SK-N-SH (cell line): Measurements from ENCODE around the gene CLSTN2. TPM values are rescaled to one million over a fixed set of nuclear protein-coding genes. Genes with fewer than 3 reads are reported as not detected.

Source experiments
- CTCF ChIA-PET: fragments of 300-600, 350-600 bp; formaldehyde crosslinking; extraction: SDS; loops from one replicate; lab custom pipeline; 2021; lab: Yijun Ruan, JAX
- POLR2A ChIA-PET: fragments of 350-600 bp; sonication (Branson Sonifier 250); formaldehyde crosslinking; extraction: SDS; loops from one replicate; lab custom pipeline; 2020; ENCODE audit warnings: antibody characterized with exemption, inconsistent platforms; lab: Yijun Ruan, JAX
- DNase-seq: peaks from one replicate; pipeline ENCODE4 v3.0.0; 2012
- H2AFZ ChIP-seq: fragments of 200-600 bp; sonication (generic); 2 replicates; pipeline ENCODE4 v1.8.1; 2016; ENCODE audit warnings: antibody characterized with exemption, mild to moderate bottlenecking, low read depth
- H3F3A ChIP-seq: fragments of 200-600 bp; sonication (generic); replicated peaks from 2 replicates; pipeline ENCODE3; 2016; ENCODE audit warnings: antibody characterized with exemption, mild to moderate bottlenecking; ENCODE audit not compliant: insufficient read depth
- H3K27ac ChIP-seq, 2 experiments: fragments of 200-500 bp in 1 of 2; fragments of 200-600 bp in 1 of 2; sonication (Bioruptor generic) in 1 of 2; sonication (generic), shearing (Covaris generic) in 1 of 2; 2 replicates each; pipeline versions ENCODE4 v1.5.1 to v1.6.1; 2014 to 2016; ENCODE audit warnings: low read depth in 2 of 2, inconsistent platforms in 1 of 2, low read length in 1 of 2, mild to moderate bottlenecking in 1 of 2, mixed read lengths in 1 of 2
- H3K27me3 ChIP-seq: fragments of 200-600 bp; sonication (generic), shearing (Covaris generic); 2 replicates; pipeline ENCODE4 v1.6.1; 2016; ENCODE audit warnings: mixed run types; ENCODE audit not compliant: insufficient read depth
- H3K36me3 ChIP-seq, 2 experiments: fragments of 200-500 bp in 1 of 2; fragments of 200-600 bp in 1 of 2; sonication (Bioruptor generic) in 1 of 2; sonication (generic) in 1 of 2; replicated peaks in 1 of 2; 2 replicates each; pipeline versions ENCODE3 to v1.5.1; 2014 to 2016; ENCODE audit warnings: low read length in 1 of 2, mild to moderate bottlenecking in 1 of 2; ENCODE audit not compliant: insufficient read depth in 2 of 2, control insufficient read depth in 1 of 2
- H3K4me1 ChIP-seq, 2 experiments: fragments of 200-500 bp in 1 of 2; fragments of 200-600 bp in 1 of 2; sonication (Bioruptor generic) in 1 of 2; sonication (generic), shearing (Covaris generic) in 1 of 2; 2 replicates each; pipeline versions ENCODE4 v1.5.1 to v1.6.1; 2014 to 2016; ENCODE audit warnings: low read depth in 1 of 2, low read length in 1 of 2, mixed run types in 1 of 2; ENCODE audit not compliant: insufficient read depth in 2 of 2, control insufficient read depth in 1 of 2
- H3K4me2 ChIP-seq: fragments of 200-600 bp; sonication (generic), shearing (Covaris generic); 2 replicates; pipeline ENCODE4 v1.6.1; 2017; ENCODE audit warnings: mixed run types
- H3K4me3 ChIP-seq, 2 experiments: fragments of 200-500 bp in 1 of 2; fragments of 200-600 bp in 1 of 2; sonication (Bioruptor generic) in 1 of 2; sonication (generic), shearing (Covaris generic) in 1 of 2; 2 replicates each; pipeline versions ENCODE4 v1.5.1 to v1.8.1; 2014 to 2016; ENCODE audit warnings: low read depth in 2 of 2, inconsistent platforms in 1 of 2, low read length in 1 of 2, mild to moderate bottlenecking in 1 of 2, mixed read lengths in 1 of 2, moderate library complexity in 1 of 2
- H3K79me2 ChIP-seq: fragments of 200-600 bp; sonication (generic); 2 replicates; pipeline ENCODE4 v1.8.1; 2017; ENCODE audit warnings: mild to moderate bottlenecking; ENCODE audit not compliant: insufficient read depth
- H3K9ac ChIP-seq: fragments of 200-600 bp; sonication (generic); 2 replicates; pipeline ENCODE4 v1.6.1; 2017; ENCODE audit warnings: mixed run types
- H3K9me2 ChIP-seq: fragments of 200-600 bp; sonication (generic); 2 replicates; pipeline ENCODE4 v1.6.1; 2017; ENCODE audit warnings: mixed run types
- H3K9me3 ChIP-seq: fragments of 200-600 bp; sonication (generic); 2 replicates; pipeline ENCODE4 v1.6.1; 2017; ENCODE audit warnings: mixed run types, mild to moderate bottlenecking, moderate library complexity
- H4K20me1 ChIP-seq: fragments of 200-600 bp; sonication (generic); 2 replicates; pipeline ENCODE4 v1.6.1; 2017; ENCODE audit warnings: mild to moderate bottlenecking, mixed run types; ENCODE audit not compliant: insufficient read depth
- EP300 ChIP-seq, 2 experiments: IDR thresholded peaks; 2 replicates each; pipeline versions ENCODE4 v1.4.0 to v1.6.1; 2012; ENCODE audit warnings: borderline replicate concordance in 1 of 2, low read depth in 1 of 2, low read length in 1 of 2
- EZH2phosphoT487 ChIP-seq: fragments of 200-600 bp; sonication (generic); IDR thresholded peaks from 2 replicates; pipeline ENCODE4 v1.6.1; 2017; ENCODE audit warnings: low read depth, mixed run types, mild to moderate bottlenecking, antibody characterized with exemption, moderate library complexity, borderline replicate concordance
- FOSL2 ChIP-seq: IDR thresholded peaks from 2 replicates; pipeline ENCODE4 v1.4.0; 2012; ENCODE audit warnings: low read depth, mild to moderate bottlenecking, moderate library complexity, borderline replicate concordance
- GATA2 ChIP-seq: sonication (generic); formaldehyde crosslinking; IDR thresholded peaks from 2 replicates; pipeline ENCODE4 v1.5.0; 2020; ENCODE audit warnings: mild to moderate bottlenecking, missing genetic modification reagents
- IRF3 ChIP-seq: fragments of 150-350 bp; IDR thresholded peaks from 2 replicates; pipeline ENCODE4 v1.6.1; 2016; ENCODE audit warnings: mild to moderate bottlenecking, low read depth, low read length
- JUND ChIP-seq: IDR thresholded peaks from 2 replicates; pipeline ENCODE4 v1.4.0; 2012
- MAX ChIP-seq: IDR thresholded peaks from 2 replicates; pipeline ENCODE4 v1.4.0; 2012; ENCODE audit warnings: low read depth
- MEF2A ChIP-seq: IDR thresholded peaks from 2 replicates; pipeline ENCODE4 v1.4.0; 2012; ENCODE audit warnings: low read depth, borderline replicate concordance
- MXI1 ChIP-seq: IDR thresholded peaks from 2 replicates; pipeline ENCODE4 v1.6.1; 2012; ENCODE audit warnings: mild to moderate bottlenecking, low read depth, low read length, improper control_type of control experiment
- NFIC ChIP-seq: IDR thresholded peaks from 2 replicates; pipeline ENCODE4 v1.4.0; 2012; ENCODE audit warnings: borderline replicate concordance
- RAD21 ChIP-seq: IDR thresholded peaks from 2 replicates; pipeline ENCODE4 v1.6.1; 2012; ENCODE audit warnings: mild to moderate bottlenecking, low read length
- REST ChIP-seq: IDR thresholded peaks from 2 replicates; pipeline ENCODE4 v1.6.1; 2012; ENCODE audit warnings: mild to moderate bottlenecking, low read depth, low read length, moderate library complexity
- SMC3 ChIP-seq: IDR thresholded peaks from 2 replicates; pipeline ENCODE4 v1.6.1; 2012; ENCODE audit warnings: low read depth, low read length, improper control_type of control experiment
- TCF12 ChIP-seq: IDR thresholded peaks from 2 replicates; pipeline ENCODE4 v1.4.0; 2012
- TEAD4 ChIP-seq: IDR thresholded peaks from 2 replicates; pipeline ENCODE4 v1.4.0; 2012; ENCODE audit warnings: mild to moderate bottlenecking, borderline replicate concordance; ENCODE audit not compliant: insufficient read depth
- USF2 ChIP-seq: fragments of 150-350 bp; IDR thresholded peaks from 2 replicates; pipeline ENCODE4 v1.6.1; 2017; ENCODE audit warnings: antibody characterized with exemption, low read length, low read depth, borderline replicate concordance
- YY1 ChIP-seq: IDR thresholded peaks from 2 replicates; pipeline ENCODE4 v1.4.0; 2012; ENCODE audit warnings: low read depth, mild to moderate bottlenecking
- ZBTB33 ChIP-seq: IDR thresholded peaks from 2 replicates; pipeline ENCODE4 v1.4.0; 2012; ENCODE audit warnings: low read depth, borderline replicate concordance
- WGBS: methylation state at CpG from one replicate; pipeline ENCODE4 v1.1.6; 2017; ENCODE audit warnings: low lambda C conversion rate; 5-methylcytosine and 5-hydroxymethylcytosine counted together
- polyA plus RNA-seq, 3 experiments: library from polyadenylated mRNA; depleted of rRNA; stranded (reverse); fragments of >200 nt; gene quantifications; 2 replicates each; pipeline ENCODE4 v1.2.3, GENCODE V29; 2012

CLSTN2 gene
- polyA plus RNA-seq, 1 of the 3 experiments (the other 2 are of a cell fraction): 0.02 TPM

GRCh38 chr3:140377644-140378043, 442.7 kb downstream of the CLSTN2 start:
- Histone ChIP-seq H3K27ac (no peak overlapping the region), H3K36me3 (no peaks in the 10 kb centered on the region), H3K9me3 (no peaks in the 10 kb centered on the region), H4K20me1 (no peaks in the 10 kb centered on the region), H3F3A (no peaks in the 10 kb centered on the region), H3K79me2 (no peaks in the 10 kb centered on the region), H3K9me2 (no peaks in the 10 kb centered on the region), H3K27me3 (no peaks in the 10 kb centered on the region), H3K4me3 (no peak overlapping the region), H3K4me2 (no peak overlapping the region), H2AFZ (no peak overlapping the region), H3K4me1 (no peaks in the 10 kb centered on the region), H3K9ac (no peak overlapping the region)
- ChIA-PET CTCF (no interaction called here), POLR2A (no interaction called here)
- DNase-seq: no peak
- 31% methylated on average over 1 of the region's 1 CpG for WGBS
- TF ChIP-seq JUND (no peak), RAD21 (no peak), SMC3 (no peak), GATA2 (CRISPR knock-in tag) (no peak), FOSL2 (no peak), YY1 (no peak), MXI1 (no peak), REST (no peak), MAX (no peak), EZH2phosphoT487 (no peak), IRF3 (no peak), TCF12 (no peak), ZBTB33 (no peak), MEF2A (no peak), USF2 (no peak), EP300 (IDR thresholded peaks at IDR 0.05; ENCODE audit: borderline replicate concordance in 1 of 2, low read depth in 1 of 2, low read length in 1 of 2) (no peak), NFIC (no peak), TEAD4 (no peak)
